HG03558 (cell line): ENCODE results near the gene SARS1.

Source experiments
- ATAC-seq: cut with Tn5 transposase; IDR thresholded peaks from one replicate; pipeline ENCODE4 v1.9.1; 2021; ENCODE audit warnings: moderate number of reproducible peaks; ENCODE audit not compliant: unreplicated experiment; ENCODE audit errors: extremely low read depth

SARS1 gene

DNA sequence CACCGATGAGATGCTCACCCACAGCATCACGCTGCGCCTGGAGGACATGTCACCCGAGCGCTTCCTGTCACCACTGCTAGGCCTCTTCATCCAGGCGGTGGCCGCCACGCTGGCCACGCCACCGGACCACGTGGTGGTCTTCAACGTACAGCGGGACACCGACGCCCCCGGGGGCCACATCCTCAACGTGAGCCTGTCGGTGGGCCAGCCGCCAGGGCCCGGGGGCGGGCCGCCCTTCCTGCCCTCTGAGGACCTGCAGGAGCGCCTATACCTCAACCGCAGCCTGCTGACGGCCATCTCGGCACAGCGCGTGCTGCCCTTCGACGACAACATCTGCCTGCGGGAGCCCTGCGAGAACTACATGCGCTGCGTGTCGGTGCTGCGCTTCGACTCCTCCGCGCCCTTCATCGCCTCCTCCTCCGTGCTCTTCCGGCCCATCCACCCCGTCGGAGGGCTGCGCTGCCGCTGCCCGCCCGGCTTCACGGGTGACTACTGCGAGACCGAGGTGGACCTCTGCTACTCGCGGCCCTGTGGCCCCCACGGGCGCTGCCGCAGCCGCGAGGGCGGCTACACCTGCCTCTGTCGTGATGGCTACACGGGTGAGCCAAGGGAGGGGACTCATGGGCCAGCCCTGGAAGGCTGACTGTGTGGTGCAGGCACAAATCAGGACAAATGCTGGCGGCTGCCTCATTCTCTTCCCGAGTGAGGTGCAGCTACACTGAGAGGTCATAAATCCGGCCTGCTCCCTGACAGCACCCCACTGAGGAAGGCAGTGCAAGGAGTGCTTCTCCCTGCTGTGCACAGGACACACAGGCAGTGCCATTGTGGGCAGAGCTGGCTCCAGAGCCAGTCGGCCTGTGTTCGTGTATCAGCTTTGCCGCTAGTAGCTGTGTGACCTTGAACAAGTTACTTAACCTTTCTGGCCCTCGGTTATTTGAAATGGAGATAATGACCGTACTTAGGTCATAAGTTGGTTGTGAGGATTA, 45.1 kb downstream of the SARS1 start:
- no peak for ATAC-seq

DNA sequence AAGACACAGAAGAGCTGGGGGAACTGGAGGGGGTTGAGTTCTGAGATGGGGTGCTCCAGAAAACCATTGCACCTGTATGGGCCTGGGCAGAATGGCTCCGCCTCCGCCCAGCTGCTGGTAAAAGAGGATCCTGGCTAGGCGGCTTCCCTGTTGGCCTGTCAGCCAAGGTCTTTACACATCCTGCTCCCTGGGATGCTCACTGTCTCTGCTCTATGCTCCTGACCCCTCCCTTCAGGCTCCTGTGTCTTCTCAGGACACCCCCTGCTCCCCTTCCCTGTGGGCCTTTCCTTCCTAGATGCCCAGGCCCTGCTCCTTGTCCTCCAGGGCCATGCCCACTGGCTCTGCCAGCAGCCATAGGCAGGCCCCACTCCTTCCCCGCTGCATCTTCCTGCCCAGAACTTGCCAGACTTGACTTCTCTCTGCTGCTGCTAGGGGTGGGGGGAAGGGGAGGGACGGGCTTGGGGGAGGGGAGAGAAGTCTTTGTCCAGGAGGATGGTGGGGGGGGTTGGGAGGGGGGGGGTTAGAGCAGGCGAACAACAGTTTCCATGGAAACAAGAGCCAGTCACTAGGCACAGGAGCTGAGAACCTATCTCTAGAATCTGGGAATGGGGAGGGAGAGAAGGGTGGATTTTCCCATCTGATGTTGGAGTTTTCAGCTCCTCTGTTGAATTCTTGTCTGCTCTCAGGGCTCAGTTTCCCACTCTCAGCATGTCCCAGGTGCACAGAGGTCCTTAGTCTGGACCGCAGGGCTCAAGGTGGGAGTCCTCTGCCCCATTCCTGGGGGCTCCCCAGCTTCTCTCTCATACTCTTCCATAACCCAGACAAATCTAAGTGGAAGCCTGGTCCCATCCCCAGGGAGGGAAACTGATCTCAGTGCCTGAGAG, 46.2 kb downstream of the SARS1 start:
- ATAC-seq = no peak

DNA sequence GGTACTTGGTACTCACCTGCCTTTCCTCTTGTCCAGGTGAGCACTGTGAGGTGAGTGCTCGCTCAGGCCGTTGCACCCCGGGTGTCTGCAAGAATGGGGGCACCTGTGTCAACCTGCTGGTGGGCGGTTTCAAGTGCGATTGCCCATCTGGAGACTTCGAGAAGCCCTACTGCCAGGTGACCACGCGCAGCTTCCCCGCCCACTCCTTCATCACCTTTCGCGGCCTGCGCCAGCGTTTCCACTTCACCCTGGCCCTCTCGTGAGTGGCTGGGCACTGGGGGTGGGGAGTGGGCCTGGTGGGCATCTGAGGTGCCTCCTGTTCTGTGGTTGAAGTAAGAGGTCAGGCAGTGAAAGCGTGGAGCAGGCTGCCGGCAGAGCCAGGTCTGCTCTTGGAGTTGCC, 47.3 kb downstream of the SARS1 start:
- ATAC-seq = no peak

DNA sequence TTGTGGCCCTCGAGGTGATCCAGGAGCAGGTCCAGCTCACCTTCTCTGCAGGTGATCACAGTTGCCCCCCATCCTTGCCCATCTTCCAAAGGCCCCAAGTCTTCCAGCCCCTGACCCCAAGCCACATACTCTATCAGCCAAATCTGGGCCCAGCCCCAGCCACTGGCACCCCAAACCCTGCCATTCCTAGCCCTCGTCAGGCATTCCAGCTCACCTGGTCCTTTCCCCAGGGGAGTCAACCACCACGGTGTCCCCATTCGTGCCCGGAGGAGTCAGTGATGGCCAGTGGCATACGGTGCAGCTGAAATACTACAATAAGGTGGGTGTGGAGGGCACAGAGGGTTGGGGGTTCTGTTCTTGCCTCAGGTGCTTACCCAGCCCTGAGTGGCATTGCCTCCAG, 47.9 kb downstream of the SARS1 start:
- no peak for ATAC-seq

DNA sequence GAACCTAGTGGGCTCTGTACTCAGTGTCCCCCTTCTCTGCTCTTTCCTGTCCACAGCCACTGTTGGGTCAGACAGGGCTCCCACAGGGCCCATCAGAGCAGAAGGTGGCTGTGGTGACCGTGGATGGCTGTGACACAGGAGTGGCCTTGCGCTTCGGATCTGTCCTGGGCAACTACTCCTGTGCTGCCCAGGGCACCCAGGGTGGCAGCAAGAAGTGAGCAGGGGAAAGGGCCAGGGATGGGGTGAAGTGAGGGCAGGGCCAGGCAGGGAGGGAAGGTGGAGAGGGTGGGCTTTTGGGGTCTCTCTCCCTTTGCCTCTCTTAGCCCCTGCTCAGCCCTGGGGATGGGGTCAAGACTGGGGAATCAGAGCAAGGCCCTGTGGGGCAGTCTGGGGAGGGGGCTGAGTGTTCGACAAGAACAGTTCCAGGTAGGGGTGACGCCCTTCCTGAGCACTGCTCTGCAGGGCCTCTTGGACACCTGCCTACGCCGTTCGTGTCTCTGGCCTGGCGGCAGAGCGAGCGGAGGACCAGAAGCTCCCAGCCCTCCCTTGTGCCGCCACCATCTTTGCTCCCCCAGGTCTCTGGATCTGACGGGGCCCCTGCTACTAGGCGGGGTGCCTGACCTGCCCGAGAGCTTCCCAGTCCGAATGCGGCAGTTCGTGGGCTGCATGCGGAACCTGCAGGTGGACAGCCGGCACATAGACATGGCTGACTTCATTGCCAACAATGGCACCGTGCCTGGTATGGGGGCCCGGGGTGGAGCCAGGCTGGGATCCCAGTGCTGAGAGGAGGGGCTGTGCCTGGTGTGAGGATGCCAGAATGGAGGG, 48.7 kb downstream of the SARS1 start:
- ATAC-seq = no peak

DNA sequence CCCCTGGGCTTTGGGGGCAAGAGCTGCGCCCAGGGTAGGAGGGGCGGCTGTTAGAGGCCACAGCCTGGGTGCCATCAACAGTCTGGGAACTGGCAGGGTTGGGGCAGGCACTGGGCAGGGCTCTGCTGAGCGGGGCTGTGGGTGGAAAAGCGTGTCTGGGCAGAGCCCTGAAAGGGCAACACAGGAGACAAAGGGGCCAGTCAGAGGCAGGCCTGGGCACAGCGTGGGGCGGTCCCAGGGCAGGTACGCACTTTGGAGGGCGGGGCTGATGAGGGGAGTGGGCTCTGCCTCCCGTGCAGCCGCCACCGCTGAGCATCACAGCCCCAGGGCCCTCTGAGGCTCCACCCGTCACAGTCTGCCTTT, 49.5 kb downstream of the SARS1 start:
- no peak for ATAC-seq

DNA sequence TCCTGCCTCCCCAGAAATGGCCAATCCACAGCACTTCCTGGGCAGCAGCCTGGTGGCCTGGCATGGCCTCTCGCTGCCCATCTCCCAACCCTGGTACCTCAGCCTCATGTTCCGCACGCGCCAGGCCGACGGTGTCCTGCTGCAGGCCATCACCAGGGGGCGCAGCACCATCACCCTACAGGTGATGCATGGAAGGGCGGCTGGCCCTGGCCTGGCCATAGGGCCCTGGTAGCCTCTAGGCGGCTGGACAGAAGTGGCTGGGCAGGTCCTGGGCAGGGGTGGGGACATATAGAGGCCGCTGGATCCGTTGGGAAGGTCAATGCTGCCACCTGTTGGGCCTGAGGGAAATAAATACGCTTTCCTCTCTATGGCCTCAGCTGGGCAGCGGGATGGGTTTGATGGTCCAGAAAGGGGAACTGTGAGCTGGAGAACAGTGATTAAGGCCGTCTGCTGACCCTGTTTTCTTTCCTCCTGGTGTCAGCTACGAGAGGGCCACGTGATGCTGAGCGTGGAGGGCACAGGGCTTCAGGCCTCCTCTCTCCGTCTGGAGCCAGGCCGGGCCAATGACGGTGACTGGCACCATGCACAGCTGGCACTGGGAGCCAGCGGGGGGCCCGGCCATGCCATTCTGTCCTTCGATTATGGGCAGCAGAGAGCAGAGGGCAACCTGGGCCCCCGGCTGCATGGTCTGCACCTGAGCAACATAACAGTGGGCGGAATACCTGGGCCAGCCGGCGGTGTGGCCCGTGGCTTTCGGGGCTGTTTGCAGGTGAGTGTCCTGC, 50.1 kb downstream of the SARS1 start:
- no peak for ATAC-seq

DNA sequence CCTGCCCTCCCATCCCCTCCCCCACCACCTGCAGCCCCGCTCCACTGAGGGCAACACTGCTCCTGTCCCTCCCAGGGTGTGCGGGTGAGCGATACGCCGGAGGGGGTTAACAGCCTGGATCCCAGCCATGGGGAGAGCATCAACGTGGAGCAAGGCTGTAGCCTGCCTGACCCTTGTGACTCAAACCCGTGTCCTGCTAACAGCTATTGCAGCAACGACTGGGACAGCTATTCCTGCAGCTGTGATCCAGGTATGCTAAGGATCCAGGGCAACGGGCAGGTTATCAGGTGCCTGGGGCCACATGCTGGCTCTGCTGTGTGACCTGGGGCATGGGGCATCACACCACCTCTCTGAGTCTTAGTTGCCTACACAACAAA, 50.6 kb downstream of the SARS1 start:
- no peak for ATAC-seq

DNA sequence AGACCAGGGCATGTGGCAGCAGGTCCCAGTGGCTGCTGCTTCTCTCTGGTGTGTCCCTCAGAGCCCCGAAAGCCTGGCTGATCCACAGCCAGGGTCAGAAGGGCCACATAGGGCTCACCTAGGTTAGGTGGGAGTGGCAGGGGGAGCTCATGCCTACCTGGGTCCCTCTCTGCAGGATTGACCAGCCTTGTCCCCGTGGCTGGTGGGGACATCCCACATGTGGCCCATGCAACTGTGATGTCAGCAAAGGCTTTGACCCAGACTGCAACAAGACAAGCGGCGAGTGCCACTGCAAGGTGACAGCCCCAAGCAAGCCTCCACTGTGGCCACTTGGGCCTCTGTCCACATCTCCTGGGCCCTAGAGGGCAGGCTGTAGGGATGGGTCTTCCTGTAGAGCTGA, 51.3 kb downstream of the SARS1 start:
- ATAC-seq = no peak

DNA sequence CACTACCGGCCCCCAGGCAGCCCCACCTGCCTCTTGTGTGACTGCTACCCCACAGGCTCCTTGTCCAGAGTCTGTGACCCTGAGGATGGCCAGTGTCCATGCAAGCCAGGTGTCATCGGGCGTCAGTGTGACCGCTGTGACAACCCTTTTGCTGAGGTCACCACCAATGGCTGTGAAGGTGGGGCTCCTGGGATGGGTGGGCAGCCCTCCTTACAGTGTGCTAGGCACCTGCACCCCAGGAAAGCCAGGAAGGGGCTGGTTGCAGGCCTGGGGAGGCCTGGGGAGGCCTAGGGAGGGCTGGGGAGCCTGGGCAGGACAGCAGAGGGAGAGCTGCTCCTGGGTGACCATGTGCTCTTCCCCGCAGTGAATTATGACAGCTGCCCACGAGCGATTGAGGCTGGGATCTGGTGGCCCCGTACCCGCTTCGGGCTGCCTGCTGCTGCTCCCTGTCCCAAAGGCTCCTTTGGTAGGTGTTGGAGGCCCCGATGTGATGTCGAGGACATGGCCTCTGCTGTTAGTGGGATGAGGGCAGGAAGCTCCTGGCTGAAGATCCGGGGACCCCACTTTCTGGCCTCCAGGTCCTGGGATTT, 52.1 kb downstream of the SARS1 start:
- no peak for ATAC-seq

DNA sequence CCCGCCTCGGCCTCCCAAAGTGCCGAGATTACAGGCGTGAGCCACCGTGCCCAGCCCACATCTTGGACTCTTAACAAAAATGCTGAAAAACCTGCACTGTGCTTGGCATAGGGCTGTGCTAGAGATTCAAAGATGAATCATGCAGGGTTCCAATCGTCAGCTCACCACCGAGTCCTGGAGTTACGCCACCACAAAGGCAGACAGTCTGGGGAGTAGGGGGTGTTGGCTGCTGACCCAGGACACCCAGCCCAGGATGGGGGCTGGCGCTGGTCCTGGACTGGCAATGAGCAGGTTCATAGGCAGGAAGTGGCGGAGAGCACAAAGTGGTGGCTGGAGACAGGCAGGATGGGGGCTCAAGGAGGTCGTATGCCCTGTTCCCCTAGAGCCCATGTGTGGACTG, 53.2 kb downstream of the SARS1 start:
- no peak for ATAC-seq

DNA sequence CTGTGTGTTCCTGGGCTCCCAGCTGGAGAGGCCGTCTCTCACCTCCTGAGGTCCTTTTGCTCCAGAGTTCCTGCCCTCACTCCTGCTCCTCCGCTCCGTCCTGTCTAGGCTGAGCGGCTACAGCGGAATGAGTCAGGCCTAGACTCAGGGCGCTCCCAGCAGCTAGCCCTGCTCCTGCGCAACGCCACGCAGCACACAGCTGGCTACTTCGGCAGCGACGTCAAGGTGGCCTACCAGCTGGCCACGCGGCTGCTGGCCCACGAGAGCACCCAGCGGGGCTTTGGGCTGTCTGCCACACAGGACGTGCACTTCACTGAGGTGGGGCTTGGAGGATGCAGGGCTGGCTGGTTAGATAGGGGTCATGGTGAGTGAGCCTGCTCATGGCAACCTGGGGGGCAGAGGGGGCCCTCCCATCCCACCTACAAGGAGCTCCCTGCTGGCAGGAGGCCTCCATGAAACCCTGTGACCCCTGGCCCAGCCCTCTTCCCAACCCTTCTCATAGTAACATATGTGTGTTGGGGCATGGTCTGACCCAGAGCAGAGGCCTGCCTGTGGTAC, 54.1 kb downstream of the SARS1 start:
- ATAC-seq = no peak

DNA sequence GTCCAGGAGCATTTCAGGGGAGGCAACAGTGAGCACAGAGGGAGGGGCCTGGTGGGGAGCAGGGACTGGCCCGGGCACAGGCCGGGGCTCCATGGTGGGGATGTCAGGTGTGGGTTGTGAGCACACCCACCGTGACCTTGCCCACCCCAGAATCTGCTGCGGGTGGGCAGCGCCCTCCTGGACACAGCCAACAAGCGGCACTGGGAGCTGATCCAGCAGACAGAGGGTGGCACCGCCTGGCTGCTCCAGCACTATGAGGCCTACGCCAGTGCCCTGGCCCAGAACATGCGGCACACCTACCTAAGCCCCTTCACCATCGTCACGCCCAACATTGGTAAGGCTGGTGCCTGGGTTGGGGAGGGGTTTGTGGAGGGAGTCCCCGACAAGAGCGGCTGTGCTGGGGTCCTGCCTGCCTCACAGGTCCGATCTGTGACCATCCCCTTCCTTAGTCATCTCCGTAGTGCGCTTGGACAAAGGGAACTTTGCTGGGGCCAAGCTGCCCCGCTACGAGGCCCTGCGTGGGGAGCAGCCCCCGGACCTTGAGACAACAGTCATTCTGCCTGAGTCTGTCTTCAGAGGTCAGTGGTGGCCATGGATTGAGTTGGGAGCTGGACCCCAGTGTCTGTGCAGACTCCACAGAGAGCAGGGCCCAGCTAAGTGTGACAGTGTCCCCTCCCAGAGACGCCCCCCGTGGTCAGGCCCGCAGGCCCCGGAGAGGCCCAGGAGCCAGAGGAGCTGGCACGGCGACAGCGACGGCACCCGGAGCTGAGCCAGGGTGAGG, 54.9 kb downstream of the SARS1 start:
- ATAC-seq = no peak

DNA sequence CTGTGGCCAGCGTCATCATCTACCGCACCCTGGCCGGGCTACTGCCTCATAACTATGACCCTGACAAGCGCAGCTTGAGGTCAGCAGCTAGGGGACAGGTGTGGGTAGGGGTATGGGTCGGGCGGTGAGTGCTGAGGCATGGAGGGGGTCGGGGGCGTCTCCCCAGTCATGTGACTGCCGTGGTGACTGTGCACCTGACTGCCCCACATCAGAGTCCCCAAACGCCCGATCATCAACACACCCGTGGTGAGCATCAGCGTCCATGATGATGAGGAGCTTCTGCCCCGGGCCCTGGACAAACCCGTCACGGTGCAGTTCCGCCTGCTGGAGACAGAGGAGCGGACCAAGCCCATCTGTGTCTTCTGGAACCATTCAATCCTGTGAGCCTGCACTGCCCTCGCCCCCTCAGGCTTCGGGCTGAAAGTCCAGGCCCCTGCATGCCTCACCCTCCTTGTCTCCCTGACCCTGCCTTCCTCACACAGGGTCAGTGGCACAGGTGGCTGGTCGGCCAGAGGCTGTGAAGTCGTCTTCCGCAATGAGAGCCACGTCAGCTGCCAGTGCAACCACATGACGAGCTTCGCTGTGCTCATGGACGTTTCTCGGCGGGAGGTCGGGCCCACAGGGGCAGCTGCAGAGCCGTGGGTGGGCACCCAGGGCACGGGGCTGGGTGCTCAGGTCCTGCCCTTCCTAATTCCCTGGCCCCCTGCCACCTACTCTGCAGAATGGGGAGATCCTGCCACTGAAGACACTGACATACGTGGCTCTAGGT, 55.7 kb downstream of the SARS1 start:
- ATAC-seq = no peak

DNA sequence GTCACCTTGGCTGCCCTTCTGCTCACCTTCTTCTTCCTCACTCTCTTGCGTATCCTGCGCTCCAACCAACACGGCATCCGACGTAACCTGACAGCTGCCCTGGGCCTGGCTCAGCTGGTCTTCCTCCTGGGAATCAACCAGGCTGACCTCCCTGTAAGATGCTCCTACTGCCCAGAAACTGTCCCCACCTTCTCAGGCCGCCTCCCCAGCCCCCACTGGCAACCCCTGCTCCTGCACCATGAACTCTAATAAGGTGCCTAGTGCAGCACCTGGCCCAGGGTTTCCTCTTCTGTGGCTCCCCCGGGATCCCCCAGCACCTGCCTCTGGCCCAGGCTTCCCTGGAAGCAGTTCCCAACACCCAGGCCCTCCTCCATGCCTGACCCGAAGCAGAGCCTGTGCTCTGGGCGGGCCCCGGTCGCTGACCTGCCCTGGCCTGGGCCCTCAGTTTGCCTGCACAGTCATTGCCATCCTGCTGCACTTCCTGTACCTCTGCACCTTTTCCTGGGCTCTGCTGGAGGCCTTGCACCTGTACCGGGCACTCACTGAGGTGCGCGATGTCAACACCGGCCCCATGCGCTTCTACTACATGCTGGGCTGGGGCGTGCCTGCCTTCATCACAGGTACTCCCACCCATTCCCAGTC, 56.4 kb downstream of the SARS1 start:
- ATAC-seq = no peak

DNA sequence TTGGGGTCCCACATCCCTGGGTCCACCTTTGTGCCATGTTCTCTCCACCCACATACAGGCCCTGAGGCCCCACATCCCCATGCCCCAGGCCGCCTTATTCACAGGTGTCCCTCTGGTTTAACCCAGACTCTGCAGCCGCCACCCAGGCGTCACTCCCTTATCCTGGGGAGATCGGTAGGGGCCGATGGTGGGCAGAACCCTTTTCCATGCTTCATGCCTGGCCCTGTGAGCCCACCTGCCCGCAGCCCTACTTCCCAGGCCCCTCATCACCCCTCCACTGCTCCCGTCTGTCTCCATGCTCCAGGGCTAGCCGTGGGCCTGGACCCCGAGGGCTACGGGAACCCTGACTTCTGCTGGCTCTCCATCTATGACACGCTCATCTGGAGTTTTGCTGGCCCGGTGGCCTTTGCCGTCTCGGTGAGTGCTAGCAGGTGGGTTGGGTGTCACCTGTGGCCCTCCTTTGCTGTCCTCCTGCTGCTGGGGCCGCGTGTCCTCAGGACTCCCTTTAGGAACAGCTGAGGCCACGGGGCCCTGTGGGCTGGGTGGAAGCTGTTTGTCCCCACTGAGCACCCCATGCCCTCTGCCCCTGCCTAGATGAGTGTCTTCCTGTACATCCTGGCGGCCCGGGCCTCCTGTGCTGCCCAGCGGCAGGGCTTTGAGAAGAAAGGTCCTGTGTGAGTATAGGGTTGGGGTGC, 57.1 kb downstream of the SARS1 start:
- no peak for ATAC-seq

DNA sequence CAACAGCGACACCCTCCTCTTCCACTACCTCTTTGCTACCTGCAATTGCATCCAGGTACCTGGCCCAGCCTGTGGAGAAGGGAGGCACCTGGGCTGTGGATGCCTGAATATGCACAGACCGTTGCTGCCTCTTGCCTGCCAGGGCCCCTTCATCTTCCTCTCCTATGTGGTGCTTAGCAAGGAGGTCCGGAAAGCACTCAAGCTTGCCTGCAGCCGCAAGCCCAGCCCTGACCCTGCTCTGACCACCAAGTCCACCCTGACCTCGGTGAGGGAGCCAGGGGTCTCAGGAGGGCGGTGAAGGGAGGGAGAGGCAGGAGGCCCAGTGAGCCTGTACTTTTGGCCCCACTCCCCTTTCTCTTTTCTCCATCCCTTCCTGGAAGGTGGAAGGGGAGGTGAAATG, 57.7 kb downstream of the SARS1 start:
- ATAC-seq = no peak
